ENCODE data around the gene GPC5.

The GPC5 gene

GRCh38 chr13:91563799-91564198, 165.4 kb downstream of the GPC5 start:
- no peak for TF ChIP-seq CTCF (conservative IDR thresholded peaks at IDR 0.05; ENCODE audit: control insufficient read depth, insufficient read depth, low read depth, low read length)
- no peak for DNase-seq (ENCODE audit: low read depth)
- no peak overlapping the region for H3K4me3 ChIP-seq (ENCODE audit: control insufficient read depth, low read depth, low read length)

GRCh38 chr13:91564396-91564795, 166.0 kb downstream of the GPC5 start:
- no peak for TF ChIP-seq CTCF (conservative IDR thresholded peaks at IDR 0.05; ENCODE audit: control insufficient read depth, insufficient read depth, low read depth, low read length)
- DNase-seq (ENCODE audit: low read depth) = no peak
- H3K4me3 ChIP-seq (ENCODE audit: control insufficient read depth, low read depth, low read length) = no peak overlapping the region

GRCh38 chr13:91565296-91565695, 166.9 kb downstream of the GPC5 start:
- DNase-seq (ENCODE audit: low read depth) = no peak
- no peak overlapping the region for H3K4me3 ChIP-seq (ENCODE audit: control insufficient read depth, low read depth, low read length)
- TF ChIP-seq CTCF (conservative IDR thresholded peaks at IDR 0.05; ENCODE audit: control insufficient read depth, insufficient read depth, low read depth, low read length) = no peak

- DNase-seq (ENCODE audit: low read depth) = no peak
- no peak for TF ChIP-seq CTCF (conservative IDR thresholded peaks at IDR 0.05; ENCODE audit: control insufficient read depth, insufficient read depth, low read depth, low read length)
- H3K4me3 ChIP-seq (ENCODE audit: control insufficient read depth, low read depth, low read length) = no peak overlapping the region
These were observed 169.2 kb downstream of the GPC5 start for GRCh38 chr13:91567485-91568207.

GRCh38 chr13:91571681-91572080, 173.3 kb downstream of the GPC5 start:
- no peak overlapping the region for H3K4me3 ChIP-seq (ENCODE audit: control insufficient read depth, low read depth, low read length)
- TF ChIP-seq CTCF (conservative IDR thresholded peaks at IDR 0.05; ENCODE audit: control insufficient read depth, insufficient read depth, low read depth, low read length) = no peak
- no peak for DNase-seq (ENCODE audit: low read depth)

- no peak for TF ChIP-seq CTCF (conservative IDR thresholded peaks at IDR 0.05; ENCODE audit: control insufficient read depth, insufficient read depth, low read depth, low read length)
- no peak for DNase-seq (ENCODE audit: low read depth)
- no peak overlapping the region for H3K4me3 ChIP-seq (ENCODE audit: control insufficient read depth, low read depth, low read length)
These were observed 174.0 kb downstream of the GPC5 start for GRCh38 chr13:91572439-91572838.
